ENCODE data around the gene TRAPPC3L.
"Not testable (repeated sequence)": the region's sequence is repeated elsewhere in the genome, so short reads cannot be mapped to it uniquely, and the experiment has no call there.

TRAPPC3L gene

GRCh38 chr6:116512734-116513133, 32.8 kb downstream of the TRAPPC3L start:
- no peak for DNase-seq

- DNase-seq, result no peak
Measured at GRCh38 chr6:116512111-116512559, 33.3 kb downstream of the TRAPPC3L start.

- no peak for DNase-seq
Measured at GRCh38 chr6:116511424-116512110, 33.9 kb downstream of the TRAPPC3L start, which contains the start of gene CALHM5. TSS of gene CALHM5 (plus strand) at chr6:116511639. CDS start at chr6:116511697, 58 bp downstream.

- DNase-seq, result no peak
Measured at GRCh38 chr6:116508527-116508926, 37.0 kb downstream of the TRAPPC3L start.

GRCh38 chr6:116507324-116507723, 38.2 kb downstream of the TRAPPC3L start:
- DNase-seq, result no peak

GRCh38 chr6:116500969-116501433, 44.5 kb downstream of the TRAPPC3L start:
- DNase-seq, result no peak

GRCh38 chr6:116497113-116497676, 48.3 kb downstream of the TRAPPC3L start:
- no peak for DNase-seq

- not testable (repeated sequence) for DNase-seq
Measured at GRCh38 chr6:116495161-116495560, 50.3 kb downstream of the TRAPPC3L start.

- no peak for DNase-seq
Measured at GRCh38 chr6:116492331-116493067, 53.0 kb downstream of the TRAPPC3L start.

GRCh38 chr6:116491610-116492330, 53.7 kb downstream of the TRAPPC3L start:
- no peak for DNase-seq

- no peak for DNase-seq
Measured at GRCh38 chr6:116485559-116486184, 59.8 kb downstream of the TRAPPC3L start.

GRCh38 chr6:116483616-116484015, 61.9 kb downstream of the TRAPPC3L start:
- no peak for DNase-seq

- no peak for DNase-seq
Measured at GRCh38 chr6:116482780-116483179, 62.7 kb downstream of the TRAPPC3L start.

GRCh38 chr6:116476002-116476678, 69.3 kb downstream of the TRAPPC3L start:
- DNase-seq, result no peak

GRCh38 chr6:116475141-116475540, 70.3 kb downstream of the TRAPPC3L start:
- no peak for DNase-seq

GRCh38 chr6:116472706-116473105, 72.8 kb downstream of the TRAPPC3L start:
- no peak for DNase-seq

- no peak for DNase-seq
Measured at GRCh38 chr6:116471531-116471930, 74.0 kb downstream of the TRAPPC3L start.

- DNase-seq, result no peak
Measured at GRCh38 chr6:116468293-116468692, 77.2 kb downstream of the TRAPPC3L start.

- no peak for DNase-seq
Measured at GRCh38 chr6:116467514-116467913, 78.0 kb downstream of the TRAPPC3L start.

GRCh38 chr6:116467096-116467495, 78.4 kb downstream of the TRAPPC3L start:
- DNase-seq, result no peak

GRCh38 chr6:116465246-116465645, 80.2 kb downstream of the TRAPPC3L start:
- no peak for DNase-seq

GRCh38 chr6:116463301-116463700, 82.2 kb downstream of the TRAPPC3L start:
- DNase-seq, result no peak

Data from NCI-H187 (cell line).